IMR-90 (cell line): ENCODE data around the gene EDN2. TPM values are rescaled to one million over a fixed set of nuclear protein-coding genes. Genes with fewer than 3 reads are reported as not detected.

Source experiments
- ATAC-seq: fragments of 200-7000 bp; cut with Tn5 transposase; 2 replicates; pipeline ENCODE4 v1.9.1; 2020; ENCODE audit warnings: low read depth, mild to moderate bottlenecking, moderate library complexity
- BruUV-seq: library from RNA; stranded (reverse); fragments of 400-500 nt; replicated peaks from 2 replicates; lab custom pipeline; 2021; lab: Mats Ljungman, UMichigan
- CTCF ChIA-PET: fragments of 300-600 bp; formaldehyde crosslinking; extraction: SDS; loops from one replicate; lab custom pipeline; 2021; ENCODE audit warnings: antibody characterized with exemption; lab: Yijun Ruan, JAX
- POLR2A ChIA-PET: fragments of 300-600 bp; sonication (Branson Sonifier 250); formaldehyde crosslinking; loops from one replicate; lab custom pipeline; 2022; ENCODE audit warnings: antibody characterized with exemption; ENCODE audit not compliant: unreplicated experiment; lab: Charles Lee
- DNase-seq: peaks from one replicate; pipeline ENCODE4 v3.0.0; 2013
- H2AFZ ChIP-seq: replicated peaks from 2 replicates; pipeline ENCODE3; 2013; ENCODE audit warnings: low read length, mild to moderate bottlenecking; ENCODE audit not compliant: poor library complexity
- H2AK5ac ChIP-seq: 2 replicates; pipeline ENCODE4 v1.6.1; 2013; ENCODE audit warnings: low read depth, low read length, inconsistent platforms
- H2AK9ac ChIP-seq: replicated peaks from 2 replicates; pipeline ENCODE3; 2013; ENCODE audit warnings: mild to moderate bottlenecking, low read depth, low read length, moderate library complexity; ENCODE audit not compliant: poor library complexity
- H2BK120ac ChIP-seq: 2 replicates; pipeline ENCODE4 v1.6.1; 2013; ENCODE audit warnings: low read depth, low read length, inconsistent platforms
- H2BK15ac ChIP-seq: 3 replicates; pipeline ENCODE4 v1.6.1; 2013; ENCODE audit warnings: low read depth, low read length, inconsistent platforms
- H2BK20ac ChIP-seq: 2 replicates; pipeline ENCODE4 v1.6.1; 2013; ENCODE audit warnings: low read depth, mild to moderate bottlenecking, inconsistent platforms, low read length, moderate library complexity
- H2BK5ac ChIP-seq: 2 replicates; pipeline ENCODE4 v1.6.1; 2013; ENCODE audit warnings: mild to moderate bottlenecking, low read depth, low read length, inconsistent platforms; ENCODE audit not compliant: poor library complexity, severe bottlenecking
- H3K14ac ChIP-seq: replicated peaks from 2 replicates; pipeline ENCODE4 v1.6.1; 2013; ENCODE audit warnings: low read depth, low read length, inconsistent platforms
- H3K18ac ChIP-seq: 2 replicates; pipeline ENCODE4 v1.6.1; 2013; ENCODE audit warnings: low read depth, low read length, control low read depth
- H3K23ac ChIP-seq: 2 replicates; pipeline ENCODE4 v1.6.1; 2013; ENCODE audit warnings: low read depth, low read length, inconsistent platforms
- H3K27ac ChIP-seq: 2 replicates; pipeline ENCODE4 v1.5.1; 2013; ENCODE audit warnings: mild to moderate bottlenecking, control low read depth, low read length; ENCODE audit not compliant: insufficient read depth
- H3K27me3 ChIP-seq: 2 replicates; pipeline ENCODE4 v1.6.1; 2013; ENCODE audit warnings: low read length; ENCODE audit not compliant: control insufficient read depth, insufficient read depth
- H3K36me3 ChIP-seq: 2 replicates; pipeline ENCODE4 v1.6.1; 2013; ENCODE audit warnings: low read length, mixed read lengths; ENCODE audit not compliant: control insufficient read depth, insufficient read depth
- H3K4ac ChIP-seq: 2 replicates; pipeline ENCODE4 v1.6.1; 2013; ENCODE audit warnings: low read depth, low read length, inconsistent platforms
- H3K4me1 ChIP-seq: 2 replicates; pipeline ENCODE4 v1.6.1; 2013; ENCODE audit warnings: low read length, mixed read lengths; ENCODE audit not compliant: control insufficient read depth, insufficient read depth
- H3K4me2 ChIP-seq: 2 replicates; pipeline ENCODE4 v1.6.1; 2013; ENCODE audit warnings: low read depth, mild to moderate bottlenecking, control low read depth, low read length, moderate library complexity
- H3K4me3 ChIP-seq: 2 replicates; pipeline ENCODE4 v1.5.1; 2013; ENCODE audit warnings: low read depth, mild to moderate bottlenecking, control low read depth, low read length, moderate library complexity; ENCODE audit not compliant: insufficient read depth
- H3K56ac ChIP-seq: 2 replicates; pipeline ENCODE4 v1.6.1; 2013; ENCODE audit warnings: low read length, inconsistent platforms; ENCODE audit not compliant: insufficient read depth; ENCODE audit errors: extremely low read depth
- H3K79me1 ChIP-seq, 2 experiments: 2 replicates each; pipeline ENCODE4 v1.6.1; 2013; ENCODE audit warnings: low read length in 2 of 2, inconsistent platforms in 1 of 2, low read depth in 1 of 2
- H3K9ac ChIP-seq: 2 replicates; pipeline ENCODE4 v1.6.1; 2013; ENCODE audit warnings: low read depth, low read length, control low read depth
- H3K9me1 ChIP-seq: 2 replicates; pipeline ENCODE4 v1.6.1; 2013; ENCODE audit warnings: low read length, inconsistent platforms; ENCODE audit not compliant: insufficient read depth
- H3K9me3 ChIP-seq: 2 replicates; pipeline ENCODE4 v1.6.1; 2013; ENCODE audit warnings: low read length; ENCODE audit not compliant: control insufficient read depth, insufficient read depth
- H4K20me1 ChIP-seq: 2 replicates; pipeline ENCODE4 v1.6.1; 2013; ENCODE audit warnings: low read length, inconsistent platforms; ENCODE audit not compliant: insufficient read depth
- H4K5ac ChIP-seq: 2 replicates; pipeline ENCODE4 v1.6.1; 2013; ENCODE audit warnings: mild to moderate bottlenecking, low read depth, low read length, control low read depth
- H4K8ac ChIP-seq, 2 experiments: 2 replicates each; pipeline ENCODE4 v1.6.1; 2013; ENCODE audit warnings: low read depth in 2 of 2, low read length in 2 of 2, control low read depth in 1 of 2, inconsistent platforms in 1 of 2
- H4K91ac ChIP-seq: 2 replicates; pipeline ENCODE4 v1.6.1; 2013; ENCODE audit warnings: low read depth, low read length, inconsistent platforms; ENCODE audit not compliant: insufficient read depth
- BHLHE40 ChIP-seq: fragments of 150-350 bp; IDR thresholded peaks from 2 replicates; pipeline ENCODE4 v1.6.1; 2016; ENCODE audit warnings: mild to moderate bottlenecking, low read depth, low read length
- CHD1 ChIP-seq: IDR thresholded peaks from 2 replicates; pipeline ENCODE4 v1.6.1; 2012; ENCODE audit warnings: low read depth, low read length, improper control_type of control experiment
- MAFK ChIP-seq: IDR thresholded peaks from 2 replicates; pipeline ENCODE4 v1.6.1; 2012; ENCODE audit warnings: low read depth, low read length, improper control_type of control experiment
- POLR2A ChIP-seq: IDR thresholded peaks from 2 replicates; pipeline ENCODE4 v1.6.1; 2012; ENCODE audit warnings: mild to moderate bottlenecking, low read depth, low read length
- RCOR1 ChIP-seq: IDR thresholded peaks from 2 replicates; pipeline ENCODE4 v1.6.1; 2012; ENCODE audit warnings: mild to moderate bottlenecking, low read length, improper control_type of control experiment; ENCODE audit not compliant: insufficient replicate concordance
- RFX5 ChIP-seq: IDR thresholded peaks from 2 replicates; pipeline ENCODE4 v1.8.0; 2012; ENCODE audit warnings: low read depth, mild to moderate bottlenecking, low read length, moderate library complexity
- WGBS, 2 experiments: methylation state at CpG; one replicate each; pipeline versions ENCODE4 v1.1.5 to v1.1.7; 2013; ENCODE audit warnings: missing lambda C conversion rate in 2 of 2; ENCODE audit not compliant: insufficient read length in 1 of 2; ENCODE audit errors: extremely low coverage in 2 of 2; 5-methylcytosine and 5-hydroxymethylcytosine counted together
- dilution Hi-C: fragments of 300-500 bp; cut with HindIII; formaldehyde crosslinking; loops from one replicate; pipeline ENCODE4 v1.14.3; 2018; ENCODE audit warnings: low sequenced_read_pairs; ENCODE audit not compliant: unreplicated experiment
- in situ Hi-C: fragments of 300-500 bp; cut with MboI; formaldehyde crosslinking; loops from 3 replicates; pipeline ENCODE4 v1.14.3; 2019; ENCODE audit warnings: low sequenced_read_pairs, inconsistent platforms, mixed read lengths
- intact Hi-C: fragments of 100-400 bp; cut with micrococcal nuclease; formaldehyde crosslinking; loops from 2 replicates; pipeline ENCODE4 v1.10.0; 2022
- polyA plus RNA-seq, 3 experiments: library from polyadenylated mRNA; depleted of rRNA; stranded (reverse); fragments of >200 nt; gene quantifications; 2 replicates each; pipeline ENCODE4 v1.2.3, GENCODE V29; 2012; ENCODE audit warnings: low replicate concordance in 1 of 3
- total RNA-seq: library from RNA; depleted of rRNA; stranded (reverse); fragments of >200 nt; gene quantifications from 2 replicates; pipeline ENCODE4 v1.2.3, GENCODE V29; 2012
- TF ChIP-seq, protein P1 (sequence below): fragments of 150-350 bp; IDR thresholded peaks from 2 replicates; pipeline ENCODE4 v1.6.1; 2017; ENCODE audit warnings: mild to moderate bottlenecking, antibody characterized with exemption, low read length, low read depth

EDN2 gene
- total and polyA plus RNA-seq, 2 of the 4 experiments (the other 2 are of a cell fraction) = 0.27 TPM; not detected in 1

DNA sequence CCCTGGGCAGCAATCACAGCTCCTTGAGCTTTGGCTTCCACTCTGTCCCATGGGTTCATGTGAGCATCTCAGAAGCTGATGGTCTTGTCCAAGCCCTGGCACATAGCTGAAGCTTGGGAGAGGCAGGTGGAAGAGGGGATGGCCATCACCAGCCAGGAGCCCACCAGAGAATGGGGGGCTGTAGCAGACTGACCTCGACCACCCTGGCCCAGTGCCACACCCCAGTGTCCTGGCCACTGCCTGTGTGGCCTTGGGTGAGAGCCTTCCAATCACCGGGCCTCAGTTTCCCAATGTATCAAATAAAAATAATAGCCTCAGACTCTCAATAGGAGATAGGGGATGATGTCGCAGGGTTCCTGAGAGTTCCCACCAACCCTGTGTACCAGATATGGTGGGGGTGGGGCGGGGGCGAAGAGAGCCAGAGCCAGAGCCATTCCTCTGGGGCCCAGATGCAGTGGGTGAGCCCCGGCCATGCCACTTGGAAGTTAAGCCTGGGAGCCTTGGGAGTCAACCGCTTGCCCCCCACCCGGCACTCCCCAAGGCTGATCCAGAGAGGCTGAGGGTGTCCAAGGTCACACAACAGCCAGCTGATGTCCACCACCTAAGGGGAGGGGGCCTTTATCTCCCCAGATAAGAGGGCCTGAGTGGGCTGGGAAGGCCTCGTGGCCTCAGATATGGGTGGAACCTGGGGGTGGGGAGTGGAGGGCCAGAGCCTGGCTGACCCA lies 9.3 kb upstream of the EDN2 start:
- Histone ChIP-seq H3K23ac (peak overlapping the region; percentile 43; the same call in 1 of the 2 replicates), H3K9me1 (peaks cover 29% of the 10 kb centered on the region), H3K27ac (no peak overlapping the region; the same call in 1 of the 2 replicates), H2BK120ac (peak overlapping the region; percentile 74; the same call in 1 of the 2 replicates), H3K14ac (no peak overlapping the region), H2AK5ac (peak overlapping the region; percentile 100), H4K8ac (peak overlapping the region in 1 of 2 experiments; percentile 39; a peak in 1 of 4 replicates), H3K9ac (no peak overlapping the region), H2AK9ac (peak overlapping the region; percentile 31), H3K4ac (peak overlapping the region; percentile 80), H3K56ac (no peak overlapping the region), H2BK5ac (peak overlapping the region; percentile 38), H2AFZ (no peak overlapping the region), H3K4me1 (peaks cover 22% of the 10 kb centered on the region), H4K91ac (peak overlapping the region; percentile 86), H3K18ac (no peak overlapping the region; the same call in 1 of the 2 replicates), H2BK20ac (peak overlapping the region; percentile 80), H4K20me1 (no peaks in the 10 kb centered on the region; the same call in 1 of the 2 replicates), H3K4me2 (no peak overlapping the region), H3K4me3 (no peak overlapping the region), H3K27me3 (no peaks in the 10 kb centered on the region), H2BK15ac (peak overlapping the region; percentile 87), H3K9me3 (no peaks in the 10 kb centered on the region), H4K5ac (peak overlapping the region; percentile 7; the same call in 1 of the 2 replicates), H3K36me3 (no peaks in the 10 kb centered on the region), H3K79me1 (no peaks in the 10 kb centered on the region)
- DNase-seq (no peak), ATAC-seq (no peak)
- intact Hi-C loops (no loop called here), in situ Hi-C loops (no loop called here), dilution Hi-C loops (no loop called here)
- no peak for TF ChIP-seq RCOR1
- TF ChIP-seq BHLHE40 = no peak
- no peak for TF ChIP-seq POLR2A
- no peak for TF ChIP-seq CHD1
- TF ChIP-seq RFX5 = no peak
- no peak for TF ChIP-seq MAFK
- TF ChIP-seq, protein P1, sequence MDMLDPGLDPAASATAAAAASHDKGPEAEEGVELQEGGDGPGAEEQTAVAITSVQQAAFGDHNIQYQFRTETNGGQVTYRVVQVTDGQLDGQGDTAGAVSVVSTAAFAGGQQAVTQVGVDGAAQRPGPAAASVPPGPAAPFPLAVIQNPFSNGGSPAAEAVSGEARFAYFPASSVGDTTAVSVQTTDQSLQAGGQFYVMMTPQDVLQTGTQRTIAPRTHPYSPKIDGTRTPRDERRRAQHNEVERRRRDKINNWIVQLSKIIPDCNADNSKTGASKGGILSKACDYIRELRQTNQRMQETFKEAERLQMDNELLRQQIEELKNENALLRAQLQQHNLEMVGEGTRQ = no peak
- POLR2A ChIA-PET = no interaction called here
- no TSS peak for BruUV-seq
- CTCF ChIA-PET = interaction anchor here (1.8 kb wide), 1 partner anchor 61 kb away, joined by 4 read pairs; no protein-coding TSS in a partner anchor
- WGBS, 2 experiments = no CpG with 5 or more reads among the region's 9 CpGs
